Esophagus squamous epithelium (tissue), 5 donors: ENCODE results near the gene TESPA1. TPM values are rescaled to one million over a fixed set of nuclear protein-coding genes. Genes with fewer than 3 reads are reported as not detected.

Experiments
- DNase-seq: peaks from one replicate; lab custom pipeline; 2025; lab: John Stamatoyannopoulos, UW
- H3K27ac ChIP-seq, 4 donors: fragments of 200-600 bp; sonication (generic); one replicate each; pipeline ENCODE4 v1.5.1; 2016 to 2019; ENCODE audit warnings: mild to moderate bottlenecking in 1 of 4
- H3K27me3 ChIP-seq, 4 donors: fragments of 200-600 bp; sonication (generic); 1 replicate in 3 of 4; 2 replicates in 1 of 4; pipeline versions ENCODE4 v1.5.1 to v1.6.0; 2017 to 2021; ENCODE audit warnings: antibody characterized with exemption in 1 of 4
- H3K36me3 ChIP-seq, 3 donors: fragments of 200-600 bp; sonication (generic); one replicate each; pipeline ENCODE4 v1.5.1; 2016 to 2019
- H3K4me1 ChIP-seq, 3 donors: fragments of 200-600 bp; sonication (generic); one replicate each; pipeline ENCODE4 v1.5.1; 2017 to 2019
- H3K4me3 ChIP-seq, 4 donors: fragments of 200-600 bp; sonication (generic); 1 replicate in 3 of 4; 2 replicates in 1 of 4; pipeline ENCODE4 v1.5.1; 2016 to 2019; ENCODE audit warnings: mild to moderate bottlenecking in 2 of 4, moderate library complexity in 1 of 4
- H3K9me3 ChIP-seq, 3 donors: fragments of 200-600 bp; sonication (generic); one replicate each; pipeline ENCODE4 v1.5.1; 2016 to 2019
- CTCF ChIP-seq, 6 experiments: fragments of 450-650 bp in 4 of 6; fragments of 200-600 bp in 2 of 6; sonication (generic) in 2 of 6; IDR thresholded peaks; one replicate each; pipeline ENCODE4 v1.5.1; 2016 to 2019; ENCODE audit warnings: antibody characterized with exemption in 6 of 6, mild to moderate bottlenecking in 4 of 6, moderate library complexity in 4 of 6
- POLR2A ChIP-seq, 4 donors: fragments of 450-650 bp; IDR thresholded peaks; one replicate each; pipeline ENCODE4 v1.6.1; 2017; ENCODE audit warnings: antibody characterized with exemption in 4 of 4, mild to moderate bottlenecking in 4 of 4, moderate library complexity in 3 of 4
- WGBS, 2 donors: methylation state at CpG; one replicate each; pipeline ENCODE4 v1.1.5; 2018; 5-methylcytosine and 5-hydroxymethylcytosine counted together
- intact Hi-C: fragments of 100-400 bp; cut with DNase I; formaldehyde crosslinking; loops from one replicate; pipeline ENCODE4 v1.15.0; 2022
- total RNA-seq, 4 donors: library from RNA; depleted of rRNA; stranded (reverse); fragments of >200 nt; gene quantifications; one replicate each; pipeline ENCODE4 v1.1.0, GENCODE V29; 2016
- donor health status: DM: yes; HTN: yes; CAD: no.

TESPA1 gene
- total RNA-seq, 4 donors from 2014 or later: 0.31 to 6.7 (median 2.0) TPM; not detected in 1

- no peaks in the 10 kb centered on the region for H3K36me3 ChIP-seq
- H3K9me3 ChIP-seq: no peaks in the 10 kb centered on the region
- no peak for TF ChIP-seq CTCF (IDR thresholded peaks at IDR 0.05)
- no peak for TF ChIP-seq POLR2A (IDR thresholded peaks at IDR 0.05)
- intact Hi-C loops: loop anchor here (5.0 kb wide), 1 partner anchor 208 kb away; no protein-coding TSS in a partner anchor
- DNase-seq: no peak
- H3K27me3 ChIP-seq: peaks cover 0 to 8% (median 0%) of the 10 kb centered on the region in 4 donors
- no peak overlapping the region for H3K27ac ChIP-seq
- H3K4me1 ChIP-seq: no peaks in the 10 kb centered on the region
- no peak overlapping the region for H3K4me3 ChIP-seq
- WGBS, 2 donors: 65 to 85% methylated on average over 3 of the region's 3 CpGs
These were observed 29.8 kb downstream of the TESPA1 start for GRCh38 chr12:54954801-54955200.

GRCh38 chr12:54954228-54954627, 30.3 kb downstream of the TESPA1 start:
- Histone ChIP-seq H3K27me3 (peaks cover 0 to 3% (median 0%) of the 10 kb centered on the region in 4 donors), H3K4me3 (no peak overlapping the region), H3K9me3 (no peaks in the 10 kb centered on the region), H3K4me1 (no peaks in the 10 kb centered on the region), H3K36me3 (no peaks in the 10 kb centered on the region), H3K27ac (no peak overlapping the region)
- intact Hi-C loops: no loop called here
- TF ChIP-seq POLR2A (IDR thresholded peaks at IDR 0.05) (no peak), CTCF (IDR thresholded peaks at IDR 0.05) (no peak)
- DNase-seq: no peak

- H3K27me3 ChIP-seq: no peaks in the 10 kb centered on the region
- no peaks in the 10 kb centered on the region for H3K36me3 ChIP-seq
- no peak overlapping the region for H3K27ac ChIP-seq
- no peak for TF ChIP-seq CTCF (IDR thresholded peaks at IDR 0.05)
- H3K4me3 ChIP-seq: no peak overlapping the region
- H3K4me1 ChIP-seq: peaks cover 0 to 7% (median 0%) of the 10 kb centered on the region in 3 donors
- no peaks in the 10 kb centered on the region for H3K9me3 ChIP-seq
- 88 to 100% methylated on average over 1 of the region's 1 CpG for WGBS, 2 donors
- no peak for DNase-seq
- intact Hi-C loops: no loop called here
These were observed 34.4 kb downstream of the TESPA1 start for GRCh38 chr12:54950071-54950727.

GRCh38 chr12:54949073-54949711, 35.4 kb downstream of the TESPA1 start:
- H3K27ac ChIP-seq: peak overlapping the region in 1 of 4 donors; percentile 14
- H3K36me3 ChIP-seq: no peaks in the 10 kb centered on the region
- no peaks in the 10 kb centered on the region for H3K27me3 ChIP-seq
- 62 to 70% methylated on average over 2 of the region's 2 CpGs for WGBS, 2 donors
- H3K9me3 ChIP-seq: no peaks in the 10 kb centered on the region
- DNase-seq: no peak
- intact Hi-C loops: no loop called here
- H3K4me3 ChIP-seq: no peak overlapping the region
- TF ChIP-seq POLR2A (IDR thresholded peaks at IDR 0.05): no peak
- no peak for TF ChIP-seq CTCF (IDR thresholded peaks at IDR 0.05)
- peaks cover 0 to 7% (median 0%) of the 10 kb centered on the region in 3 donors for H3K4me1 ChIP-seq

- peaks cover 0 to 7% (median 0%) of the 10 kb centered on the region in 3 donors for H3K4me1 ChIP-seq
- TF ChIP-seq POLR2A (IDR thresholded peaks at IDR 0.05) (no peak), CTCF (IDR thresholded peaks at IDR 0.05) (no peak)
- WGBS, 2 donors: 53 to 71% methylated on average over 1 of the region's 1 CpG
- H3K9me3 ChIP-seq: no peaks in the 10 kb centered on the region
- no peak for DNase-seq
- H3K36me3 ChIP-seq: no peaks in the 10 kb centered on the region
- H3K27ac ChIP-seq: peak overlapping the region in 2 of 4 donors; percentile 14 to 40
- intact Hi-C loops: no loop called here
- H3K4me3 ChIP-seq: no peak overlapping the region
- H3K27me3 ChIP-seq: no peaks in the 10 kb centered on the region
These were observed 36.4 kb downstream of the TESPA1 start for GRCh38 chr12:54948171-54948570.
